SK-N-SH (cell line): ENCODE measurements around the gene FOXO3B.
"Not testable (repeated sequence)": the region's sequence is repeated elsewhere in the genome, so short reads cannot be mapped to it uniquely, and the experiment has no call there.

Experiments used
- EP300 ChIP-seq, 2 experiments: IDR thresholded peaks; 2 replicates each; pipeline versions ENCODE4 v1.4.0 to v1.6.1; 2012; ENCODE audit warnings: borderline replicate concordance in 1 of 2, low read depth in 1 of 2, low read length in 1 of 2
- MXI1 ChIP-seq: IDR thresholded peaks from 2 replicates; pipeline ENCODE4 v1.6.1; 2012; ENCODE audit warnings: mild to moderate bottlenecking, low read depth, low read length, improper control_type of control experiment
- POLR2AphosphoS5 ChIP-seq: IDR thresholded peaks from 2 replicates; pipeline ENCODE4 v1.6.1; 2012; ENCODE audit warnings: low read depth, low read length
- TCF12 ChIP-seq: IDR thresholded peaks from 2 replicates; pipeline ENCODE4 v1.4.0; 2012
- TF ChIP-seq, protein P1 (sequence below): fragments of 200-600 bp; sonication (generic); IDR thresholded peaks from 2 replicates; pipeline ENCODE4 v1.6.1; 2017; ENCODE audit warnings: antibody characterized with exemption, mild to moderate bottlenecking, moderate library complexity
- TF ChIP-seq, protein P2 (sequence below): IDR thresholded peaks from 2 replicates; pipeline ENCODE4 v1.4.0; 2012; ENCODE audit warnings: low read depth

DNA sequence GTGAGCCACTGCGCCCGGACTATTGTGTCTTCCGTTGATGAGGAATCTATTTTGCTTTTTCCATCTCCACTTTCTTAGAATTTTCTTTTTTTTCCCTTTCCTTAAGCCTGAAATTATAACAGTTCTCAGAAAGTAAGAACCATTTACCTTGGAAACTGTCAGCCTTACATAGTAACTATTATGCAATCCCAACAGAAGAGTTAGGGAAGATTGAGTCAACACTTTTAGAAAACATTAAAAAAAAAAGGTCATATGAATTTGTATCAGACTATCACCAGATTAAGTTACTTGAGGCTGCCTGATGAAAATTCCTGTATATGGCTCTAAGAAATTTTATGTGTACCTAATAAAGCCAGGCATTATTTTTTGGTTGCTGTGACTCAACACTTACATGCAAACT lies 26.1 kb upstream of the FOXO3B start:
- TF ChIP-seq, protein P1, sequence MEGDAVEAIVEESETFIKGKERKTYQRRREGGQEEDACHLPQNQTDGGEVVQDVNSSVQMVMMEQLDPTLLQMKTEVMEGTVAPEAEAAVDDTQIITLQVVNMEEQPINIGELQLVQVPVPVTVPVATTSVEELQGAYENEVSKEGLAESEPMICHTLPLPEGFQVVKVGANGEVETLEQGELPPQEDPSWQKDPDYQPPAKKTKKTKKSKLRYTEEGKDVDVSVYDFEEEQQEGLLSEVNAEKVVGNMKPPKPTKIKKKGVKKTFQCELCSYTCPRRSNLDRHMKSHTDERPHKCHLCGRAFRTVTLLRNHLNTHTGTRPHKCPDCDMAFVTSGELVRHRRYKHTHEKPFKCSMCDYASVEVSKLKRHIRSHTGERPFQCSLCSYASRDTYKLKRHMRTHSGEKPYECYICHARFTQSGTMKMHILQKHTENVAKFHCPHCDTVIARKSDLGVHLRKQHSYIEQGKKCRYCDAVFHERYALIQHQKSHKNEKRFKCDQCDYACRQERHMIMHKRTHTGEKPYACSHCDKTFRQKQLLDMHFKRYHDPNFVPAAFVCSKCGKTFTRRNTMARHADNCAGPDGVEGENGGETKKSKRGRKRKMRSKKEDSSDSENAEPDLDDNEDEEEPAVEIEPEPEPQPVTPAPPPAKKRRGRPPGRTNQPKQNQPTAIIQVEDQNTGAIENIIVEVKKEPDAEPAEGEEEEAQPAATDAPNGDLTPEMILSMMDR: not testable (repeated sequence)
- TF ChIP-seq EP300 (IDR thresholded peaks at IDR 0.05; ENCODE audit: borderline replicate concordance in 1 of 2, low read depth in 1 of 2, low read length in 1 of 2); TCF12; MXI1; POLR2AphosphoS5: not testable (repeated sequence)
- TF ChIP-seq, protein P2, sequence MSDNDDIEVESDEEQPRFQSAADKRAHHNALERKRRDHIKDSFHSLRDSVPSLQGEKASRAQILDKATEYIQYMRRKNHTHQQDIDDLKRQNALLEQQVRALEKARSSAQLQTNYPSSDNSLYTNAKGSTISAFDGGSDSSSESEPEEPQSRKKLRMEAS: not testable (repeated sequence)
